ENCODE measurements around the gene TOMM40. TPM values are rescaled to one million over a fixed set of nuclear protein-coding genes. Genes with fewer than 3 reads are reported as not detected.

The TOMM40 gene
- total and polyA plus RNA-seq, 2 of the 13 experiments (the other 11 are each of a cell fraction or from before 2014, with no cell fraction given) = 72.0 to 110 TPM

- TF ChIP-seq ZNF496 (CRISPR knock-in tag; IDR thresholded peaks at IDR 0.05; ENCODE audit: insufficient replicate concordance) (no peak), TGIF2 (CRISPR knock-in tag; IDR thresholded peaks at IDR 0.05) (peak; percentile 60; the same call in 1 of the 2 replicates), HNRNPLL (IDR thresholded peaks at IDR 0.05; ENCODE audit: low read depth, low read length, poor library complexity, severe bottlenecking) (peak; percentile 53), KDM2A (CRISPR knock-in tag; IDR thresholded peaks at IDR 0.05; ENCODE audit: borderline replicate concordance, low read depth) (peak; percentile 91), SETDB1 (CRISPR knock-in tag; IDR thresholded peaks at IDR 0.05; ENCODE audit: borderline replicate concordance) (no peak), TBP (CRISPR knock-in tag; IDR thresholded peaks at IDR 0.05) (no peak), RBFOX2 (IDR thresholded peaks at IDR 0.05; ENCODE audit: low read depth, low read length) (peak; percentile 3; the same call in 1 of the 2 replicates), ERF (CRISPR knock-in tag; IDR thresholded peaks at IDR 0.05) (peak; percentile 71; the same call in 1 of the 2 replicates), FOXJ3 (CRISPR knock-in tag; IDR thresholded peaks at IDR 0.05; ENCODE audit: borderline replicate concordance) (peak; percentile 35; the same call in 1 of the 2 replicates), JDP2 (CRISPR knock-in tag; IDR thresholded peaks at IDR 0.05; ENCODE audit: borderline replicate concordance) (no peak), ZFX (CRISPR knock-in tag; IDR thresholded peaks at IDR 0.05; ENCODE audit: low read depth) (peak; percentile 61), NAIF1 (CRISPR knock-in tag; IDR thresholded peaks at IDR 0.05; ENCODE audit: borderline replicate concordance) (0 out of 2 replicates have a peak, but pooled peaks have one; percentile 9), SAFB2 (CRISPR knock-in tag; IDR thresholded peaks at IDR 0.05; ENCODE audit: borderline replicate concordance, low read depth) (no peak), GFI1 (CRISPR knock-in tag; IDR thresholded peaks at IDR 0.05; ENCODE audit: borderline replicate concordance) (0 out of 2 replicates have a peak, but pooled peaks have one; percentile 74), GMEB1 (CRISPR knock-in tag; IDR thresholded peaks at IDR 0.05; ENCODE audit: borderline replicate concordance) (peak; percentile 83), PHF8 (CRISPR knock-in tag; IDR thresholded peaks at IDR 0.05) (peak; percentile 62; the same call in 1 of the 2 replicates)
- TF ChIP-seq, protein P1, sequence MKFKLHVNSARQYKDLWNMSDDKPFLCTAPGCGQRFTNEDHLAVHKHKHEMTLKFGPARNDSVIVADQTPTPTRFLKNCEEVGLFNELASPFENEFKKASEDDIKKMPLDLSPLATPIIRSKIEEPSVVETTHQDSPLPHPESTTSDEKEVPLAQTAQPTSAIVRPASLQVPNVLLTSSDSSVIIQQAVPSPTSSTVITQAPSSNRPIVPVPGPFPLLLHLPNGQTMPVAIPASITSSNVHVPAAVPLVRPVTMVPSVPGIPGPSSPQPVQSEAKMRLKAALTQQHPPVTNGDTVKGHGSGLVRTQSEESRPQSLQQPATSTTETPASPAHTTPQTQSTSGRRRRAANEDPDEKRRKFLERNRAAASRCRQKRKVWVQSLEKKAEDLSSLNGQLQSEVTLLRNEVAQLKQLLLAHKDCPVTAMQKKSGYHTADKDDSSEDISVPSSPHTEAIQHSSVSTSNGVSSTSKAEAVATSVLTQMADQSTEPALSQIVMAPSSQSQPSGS (CRISPR knock-in tag; IDR thresholded peaks at IDR 0.05) = peak; percentile 59
- TF ChIP-seq, protein P2, sequence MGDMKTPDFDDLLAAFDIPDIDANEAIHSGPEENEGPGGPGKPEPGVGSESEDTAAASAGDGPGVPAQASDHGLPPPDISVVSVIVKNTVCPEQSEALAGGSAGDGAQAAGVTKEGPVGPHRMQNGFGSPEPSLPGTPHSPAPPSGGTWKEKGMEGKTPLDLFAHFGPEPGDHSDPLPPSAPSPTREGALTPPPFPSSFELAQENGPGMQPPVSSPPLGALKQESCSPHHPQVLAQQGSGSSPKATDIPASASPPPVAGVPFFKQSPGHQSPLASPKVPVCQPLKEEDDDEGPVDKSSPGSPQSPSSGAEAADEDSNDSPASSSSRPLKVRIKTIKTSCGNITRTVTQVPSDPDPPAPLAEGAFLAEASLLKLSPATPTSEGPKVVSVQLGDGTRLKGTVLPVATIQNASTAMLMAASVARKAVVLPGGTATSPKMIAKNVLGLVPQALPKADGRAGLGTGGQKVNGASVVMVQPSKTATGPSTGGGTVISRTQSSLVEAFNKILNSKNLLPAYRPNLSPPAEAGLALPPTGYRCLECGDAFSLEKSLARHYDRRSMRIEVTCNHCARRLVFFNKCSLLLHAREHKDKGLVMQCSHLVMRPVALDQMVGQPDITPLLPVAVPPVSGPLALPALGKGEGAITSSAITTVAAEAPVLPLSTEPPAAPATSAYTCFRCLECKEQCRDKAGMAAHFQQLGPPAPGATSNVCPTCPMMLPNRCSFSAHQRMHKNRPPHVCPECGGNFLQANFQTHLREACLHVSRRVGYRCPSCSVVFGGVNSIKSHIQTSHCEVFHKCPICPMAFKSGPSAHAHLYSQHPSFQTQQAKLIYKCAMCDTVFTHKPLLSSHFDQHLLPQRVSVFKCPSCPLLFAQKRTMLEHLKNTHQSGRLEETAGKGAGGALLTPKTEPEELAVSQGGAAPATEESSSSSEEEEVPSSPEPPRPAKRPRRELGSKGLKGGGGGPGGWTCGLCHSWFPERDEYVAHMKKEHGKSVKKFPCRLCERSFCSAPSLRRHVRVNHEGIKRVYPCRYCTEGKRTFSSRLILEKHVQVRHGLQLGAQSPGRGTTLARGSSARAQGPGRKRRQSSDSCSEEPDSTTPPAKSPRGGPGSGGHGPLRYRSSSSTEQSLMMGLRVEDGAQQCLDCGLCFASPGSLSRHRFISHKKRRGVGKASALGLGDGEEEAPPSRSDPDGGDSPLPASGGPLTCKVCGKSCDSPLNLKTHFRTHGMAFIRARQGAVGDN (CRISPR knock-in tag; IDR thresholded peaks at IDR 0.05) = peak; percentile 92
- TF ChIP-seq, protein P3, sequence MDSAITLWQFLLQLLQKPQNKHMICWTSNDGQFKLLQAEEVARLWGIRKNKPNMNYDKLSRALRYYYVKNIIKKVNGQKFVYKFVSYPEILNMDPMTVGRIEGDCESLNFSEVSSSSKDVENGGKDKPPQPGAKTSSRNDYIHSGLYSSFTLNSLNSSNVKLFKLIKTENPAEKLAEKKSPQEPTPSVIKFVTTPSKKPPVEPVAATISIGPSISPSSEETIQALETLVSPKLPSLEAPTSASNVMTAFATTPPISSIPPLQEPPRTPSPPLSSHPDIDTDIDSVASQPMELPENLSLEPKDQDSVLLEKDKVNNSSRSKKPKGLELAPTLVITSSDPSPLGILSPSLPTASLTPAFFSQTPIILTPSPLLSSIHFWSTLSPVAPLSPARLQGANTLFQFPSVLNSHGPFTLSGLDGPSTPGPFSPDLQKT (CRISPR knock-in tag; IDR thresholded peaks at IDR 0.05; ENCODE audit: borderline replicate concordance) = no peak
These were observed 563 bp upstream of the TOMM40 start (continued) for GRCh38 chr19:44890366-44891015.

All from HepG2 (cell line).